GM12865 (cell line): Measurements from ENCODE around the gene RUSC2.

Source experiments
- DNase-seq: peaks from one replicate; pipeline ENCODE4 v3.0.0; 2010; ENCODE audit warnings: low read depth
- H3K4me3 ChIP-seq: 2 replicates; pipeline ENCODE4 v1.5.1; 2011; ENCODE audit warnings: mild to moderate bottlenecking, low read depth, low read length, control low read depth
- TF ChIP-seq, protein P1 (sequence below): IDR thresholded peaks from 2 replicates; pipeline ENCODE4 v1.5.1; 2011; ENCODE audit warnings: low read length, control low read depth, low read depth, inconsistent platforms; ENCODE audit not compliant: insufficient read depth; ENCODE audit errors: missing control alignments

RUSC2 gene

DNA sequence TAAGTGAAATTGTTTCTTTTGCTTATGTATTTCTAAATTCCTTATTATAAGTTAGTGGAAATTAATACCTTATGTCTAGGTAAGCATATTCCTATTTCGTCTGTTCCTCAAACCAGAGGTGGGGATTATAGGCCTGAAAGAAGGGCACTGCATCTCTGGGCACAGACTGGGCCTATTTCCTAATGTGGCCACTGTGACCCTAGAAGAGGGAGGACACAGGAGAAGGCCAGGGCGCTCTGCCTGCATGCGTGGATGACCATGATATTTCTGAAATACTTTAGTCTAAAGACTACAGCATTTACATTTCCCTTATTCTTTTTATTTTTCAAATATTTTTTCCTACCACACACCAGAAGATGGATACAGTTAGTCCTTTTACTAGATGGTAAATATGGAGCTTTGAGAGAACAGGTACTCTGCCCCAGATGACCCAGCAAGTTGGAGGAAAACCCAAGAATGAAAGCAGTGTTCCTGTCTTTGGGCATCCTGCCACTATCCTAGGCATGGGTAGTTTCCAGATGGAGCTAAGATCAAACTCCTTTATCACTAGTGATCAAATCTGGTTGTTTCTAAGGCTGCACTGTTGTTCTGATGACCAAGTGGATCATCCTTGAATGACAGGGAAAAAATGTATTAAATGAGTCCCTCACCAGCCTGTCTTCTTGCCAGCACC is 27.8 kb downstream of the RUSC2 start:
- no peak overlapping the region for H3K4me3 ChIP-seq
- TF ChIP-seq, protein P1, sequence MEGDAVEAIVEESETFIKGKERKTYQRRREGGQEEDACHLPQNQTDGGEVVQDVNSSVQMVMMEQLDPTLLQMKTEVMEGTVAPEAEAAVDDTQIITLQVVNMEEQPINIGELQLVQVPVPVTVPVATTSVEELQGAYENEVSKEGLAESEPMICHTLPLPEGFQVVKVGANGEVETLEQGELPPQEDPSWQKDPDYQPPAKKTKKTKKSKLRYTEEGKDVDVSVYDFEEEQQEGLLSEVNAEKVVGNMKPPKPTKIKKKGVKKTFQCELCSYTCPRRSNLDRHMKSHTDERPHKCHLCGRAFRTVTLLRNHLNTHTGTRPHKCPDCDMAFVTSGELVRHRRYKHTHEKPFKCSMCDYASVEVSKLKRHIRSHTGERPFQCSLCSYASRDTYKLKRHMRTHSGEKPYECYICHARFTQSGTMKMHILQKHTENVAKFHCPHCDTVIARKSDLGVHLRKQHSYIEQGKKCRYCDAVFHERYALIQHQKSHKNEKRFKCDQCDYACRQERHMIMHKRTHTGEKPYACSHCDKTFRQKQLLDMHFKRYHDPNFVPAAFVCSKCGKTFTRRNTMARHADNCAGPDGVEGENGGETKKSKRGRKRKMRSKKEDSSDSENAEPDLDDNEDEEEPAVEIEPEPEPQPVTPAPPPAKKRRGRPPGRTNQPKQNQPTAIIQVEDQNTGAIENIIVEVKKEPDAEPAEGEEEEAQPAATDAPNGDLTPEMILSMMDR, result no peak
- no peak for DNase-seq

DNA sequence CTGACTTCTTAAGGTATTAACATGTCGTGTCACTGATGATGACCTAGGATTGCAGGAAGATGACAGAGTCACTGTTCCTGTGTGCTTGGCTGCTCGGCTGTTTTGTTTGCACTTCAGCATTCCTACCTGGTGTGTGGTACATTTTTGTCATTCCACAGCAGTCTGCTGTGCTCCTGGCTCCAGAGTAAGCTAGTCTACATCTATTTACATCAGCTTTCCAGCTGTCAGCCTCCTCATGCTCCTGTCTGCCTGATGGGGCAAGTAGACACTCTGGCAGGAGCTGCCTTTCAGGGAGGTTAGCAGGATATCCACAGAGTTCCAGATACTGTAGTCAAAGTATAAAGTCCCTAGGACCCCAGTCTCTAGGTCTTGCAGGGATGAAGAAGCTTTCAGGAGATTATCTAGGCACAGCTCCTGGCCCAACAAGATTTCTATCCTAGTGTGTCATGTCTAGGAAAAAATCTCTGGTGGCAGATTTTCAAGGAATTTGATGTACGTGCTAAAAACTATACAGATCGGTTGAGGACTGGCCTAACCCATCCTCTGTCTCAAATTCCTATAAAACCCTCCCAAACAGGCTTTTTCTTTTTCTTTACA is 28.4 kb downstream of the RUSC2 start:
- no peak overlapping the region for H3K4me3 ChIP-seq
- DNase-seq, result no peak

DNA sequence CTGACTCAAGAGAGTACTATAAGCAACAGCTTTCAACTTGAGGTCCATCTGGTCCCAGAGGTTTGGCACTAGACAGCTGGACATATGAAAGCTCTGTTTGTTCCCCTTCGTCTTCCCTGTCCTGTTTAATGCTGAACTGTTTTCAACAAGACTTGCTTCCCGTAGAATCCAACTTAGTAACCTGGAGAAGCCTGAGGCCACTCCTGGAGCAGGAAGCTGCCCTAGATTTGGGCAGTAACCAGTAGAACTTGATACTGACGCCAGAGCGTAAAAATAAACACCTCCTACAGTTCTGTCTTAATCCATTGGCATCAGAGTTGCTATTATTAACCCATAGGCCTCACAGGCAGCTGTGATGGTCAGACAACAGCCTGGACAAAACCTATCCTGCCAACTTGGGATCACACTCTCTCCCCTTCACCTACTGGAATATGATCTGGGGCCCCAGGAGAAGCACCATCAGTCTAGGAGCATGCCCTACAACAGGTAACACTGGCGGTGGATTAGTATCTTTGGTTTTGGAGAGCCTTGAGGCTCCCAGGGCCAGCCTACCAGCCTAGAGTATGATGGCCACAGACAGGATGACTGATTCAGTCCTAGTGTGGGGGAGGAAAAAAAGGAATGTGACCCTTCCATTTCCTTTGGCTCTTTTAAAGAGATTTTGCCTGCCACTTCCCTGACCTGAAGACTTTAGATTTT is 29.2 kb downstream of the RUSC2 start:
- DNase-seq, result no peak
- TF ChIP-seq, protein P1, result no peak

More for the DNA sequence above, 28.4 kb downstream of the RUSC2 start:
- TF ChIP-seq, protein P1, result no peak

DNA sequence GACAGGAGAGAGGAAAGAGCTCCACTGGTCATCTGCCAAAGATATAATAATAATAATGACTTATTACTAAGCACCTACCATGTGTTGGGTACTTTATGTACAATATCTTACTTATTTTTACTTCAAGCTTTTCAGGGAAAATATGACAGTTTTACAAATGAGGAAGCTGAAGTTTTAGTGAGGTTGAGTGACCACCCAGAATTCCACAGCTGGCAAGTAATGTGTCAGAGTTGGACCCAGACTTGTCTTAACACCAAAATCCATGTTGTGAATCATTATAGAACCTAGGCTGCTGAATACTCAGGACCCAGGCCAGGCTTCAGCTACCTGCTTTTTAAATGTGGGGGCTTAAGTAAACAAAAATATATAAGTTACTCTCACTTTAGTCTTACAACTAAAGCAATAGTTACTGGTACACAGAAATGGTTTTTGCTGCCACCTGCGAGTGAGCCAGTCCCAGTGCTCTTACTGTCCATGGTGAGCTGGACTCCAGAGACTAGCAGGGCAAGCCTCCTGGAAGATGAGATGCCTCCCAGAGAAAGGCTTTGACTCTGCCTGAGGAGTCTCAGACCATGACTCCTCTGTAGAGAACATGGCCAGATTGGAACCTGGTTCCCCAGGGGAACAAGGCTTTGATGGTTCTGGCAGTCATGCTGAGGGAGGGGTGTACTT is 29.9 kb downstream of the RUSC2 start:
- no peak overlapping the region for H3K4me3 ChIP-seq
- TF ChIP-seq, protein P1, result no peak

More for the DNA sequence above, 29.2 kb downstream of the RUSC2 start:
- no peak overlapping the region for H3K4me3 ChIP-seq

DNA sequence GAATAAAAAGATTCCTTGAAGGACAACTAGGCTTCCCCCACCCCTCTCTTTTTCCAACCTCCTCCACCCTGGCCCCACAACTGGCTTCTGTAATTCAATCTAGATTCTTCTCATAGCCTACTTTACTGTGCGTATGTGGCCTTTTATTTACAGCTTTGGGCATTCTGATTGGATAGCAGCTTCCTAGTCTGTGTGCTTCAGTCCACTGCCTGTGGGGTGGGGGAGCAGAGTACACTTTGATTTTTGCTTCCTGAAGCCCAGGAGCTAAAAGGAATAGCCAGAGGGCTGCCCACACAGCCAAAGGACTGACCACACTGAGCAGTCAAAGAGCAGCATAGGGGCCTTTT is 30.4 kb downstream of the RUSC2 start:
- no peak for DNase-seq
- TF ChIP-seq, protein P1, result no peak
- no peak overlapping the region for H3K4me3 ChIP-seq

More for the DNA sequence above, 29.9 kb downstream of the RUSC2 start:
- no peak for DNase-seq

DNA sequence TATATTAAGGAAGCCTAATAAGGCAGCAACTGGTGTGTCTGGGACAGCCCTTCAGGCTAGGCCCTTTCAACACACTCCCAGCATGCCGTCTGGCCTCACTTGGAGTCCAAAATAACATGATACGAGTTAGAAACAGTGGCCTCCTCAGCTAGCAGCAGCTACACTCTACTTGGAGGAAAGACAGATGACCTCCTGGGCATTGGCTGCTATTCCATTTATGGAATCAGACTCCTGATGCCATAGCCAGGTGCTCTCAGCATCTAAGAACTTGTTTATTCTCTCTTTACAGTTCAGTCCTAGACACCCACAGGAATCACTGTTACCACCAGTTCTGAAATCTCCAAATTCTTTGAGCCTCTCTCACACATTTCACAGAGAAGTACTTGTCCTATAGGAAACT is 31.8 kb downstream of the RUSC2 start:
- TF ChIP-seq, protein P1, result no peak
- no peak overlapping the region for H3K4me3 ChIP-seq
- no peak for DNase-seq
